CD4-positive, alpha-beta T cell treated with Interleukin-15 for 1 hour (primary cell): ENCODE measurements around the gene WRAP73.

ENCODE experiments used
- DNase-seq: peaks from one replicate; pipeline ENCODE4 v3.0.0-alpha.2; 2020

Gene WRAP73

GRCh38 chr1:3664700-3665375, 14.9 kb upstream of the WRAP73 start:
- DNase-seq: no peak

GRCh38 chr1:3663999-3664699, 14.2 kb upstream of the WRAP73 start:
- no peak for DNase-seq

GRCh38 chr1:3662080-3662671, 12.3 kb upstream of the WRAP73 start:
- no peak for DNase-seq

- no peak for DNase-seq
Measured at GRCh38 chr1:3661631-3662030, 11.7 kb upstream of the WRAP73 start.

GRCh38 chr1:3660704-3661103, 10.8 kb upstream of the WRAP73 start:
- DNase-seq: no peak

GRCh38 chr1:3659093-3659492, 9.2 kb upstream of the WRAP73 start:
- no peak for DNase-seq

- no peak for DNase-seq
Measured at GRCh38 chr1:3658231-3658615, 8.3 kb upstream of the WRAP73 start.

GRCh38 chr1:3657578-3658230, 7.8 kb upstream of the WRAP73 start:
- DNase-seq: no peak

GRCh38 chr1:3657096-3657475, 7.2 kb upstream of the WRAP73 start:
- no peak for DNase-seq

- DNase-seq: no peak
Measured at GRCh38 chr1:3656450-3657095, 6.7 kb upstream of the WRAP73 start.

- DNase-seq: no peak
Measured at GRCh38 chr1:3654549-3655281, 4.8 kb upstream of the WRAP73 start.

GRCh38 chr1:3653286-3653618, 3.3 kb upstream of the WRAP73 start:
- no peak for DNase-seq

- DNase-seq: no peak
Measured at GRCh38 chr1:3652548-3653285, 2.8 kb upstream of the WRAP73 start.

GRCh38 chr1:3651930-3652547, 2.1 kb upstream of the WRAP73 start, which contains the start of gene TP73:
TSS of gene TP73 (plus strand) at chr1:3652516. CDS start at chr1:3682366, 29,850 bp downstream.
- no peak for DNase-seq

- no peak for DNase-seq
Measured at GRCh38 chr1:3651026-3651929, 1.4 kb upstream of the WRAP73 start.

- no peak for DNase-seq
Measured at GRCh38 chr1:3650248-3651025, 534 bp upstream of the WRAP73 start.

- no peak for DNase-seq
Measured at GRCh38 chr1:3646596-3646995, 3.3 kb downstream of the WRAP73 start.

GRCh38 chr1:3645666-3646355, 4.1 kb downstream of the WRAP73 start:
- no peak for DNase-seq

- DNase-seq: no peak
Measured at GRCh38 chr1:3645247-3645646, 4.7 kb downstream of the WRAP73 start.
